ENCODE results near the gene PSMB7. TPM values are rescaled to one million over a fixed set of nuclear protein-coding genes. Genes with fewer than 3 reads are reported as not detected.

PSMB7 gene
- total RNA-seq, 5 donors from 2014 or later (not counting 1 experiment from before 2014, with no cell fraction given) = 62.6 to 75.8 (median 68.6) TPM

GRCh38 chr9:124420991-124421543 lies 5.8 kb upstream of the PSMB7 start:
- no peaks in the 10 kb centered on the region for H3K36me3 Mint-ChIP-seq
- CTCF ChIA-PET = interaction anchor here in 1 of 2 donors (0.8 kb wide), 1 partner anchor 9 kb away, joined by 3 read pairs; no protein-coding TSS in a partner anchor

DNA sequence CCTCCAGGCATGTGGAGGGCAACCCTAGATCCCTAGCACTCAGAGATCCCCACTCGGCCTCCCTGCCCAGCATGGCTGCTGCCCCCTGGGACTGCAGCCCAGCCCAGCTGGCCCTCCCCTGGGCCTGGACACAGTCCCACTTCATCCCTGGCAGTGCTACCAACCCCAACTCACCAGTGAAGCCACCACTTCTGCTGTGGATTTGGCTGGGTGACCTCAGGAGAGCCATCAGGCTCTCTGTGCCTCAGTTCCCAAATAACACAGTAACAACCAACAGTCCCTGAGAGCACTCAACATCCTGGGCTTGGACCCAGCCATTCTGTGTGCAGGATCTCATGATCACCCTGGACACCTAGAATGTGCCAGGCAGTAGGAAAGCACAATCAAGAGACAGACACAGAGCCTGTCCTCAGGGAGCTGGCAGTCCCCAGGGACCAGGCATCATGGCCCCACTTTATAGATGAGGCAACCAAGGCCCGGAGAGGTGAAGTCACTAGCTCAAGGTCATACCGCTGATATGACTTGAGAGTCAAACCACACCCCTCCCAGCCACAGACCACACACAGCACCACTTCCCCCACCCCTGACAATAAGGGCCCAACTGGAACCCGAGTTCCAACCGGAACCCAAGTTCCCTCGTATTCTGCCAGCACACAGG lies 4.7 kb upstream of the PSMB7 start:
- H3K4me1 Mint-ChIP-seq = peaks cover 6 to 15% (median 13%) of the 10 kb centered on the region in 3 donors
- H3K4me3 ChIP-seq (ENCODE audit: control insufficient read depth in 1 of 2, extremely low read depth in 1 of 2, low read length in 1 of 2) = no peak overlapping the region
- H3K9me3 Mint-ChIP-seq = peaks cover 0 to 3% (median 3%) of the 10 kb centered on the region in 3 donors
- ChIA-PET CTCF (interaction anchor here in 1 of 2 donors (1.1 kb wide), 1 partner anchor 10 kb away, joined by 5 read pairs; no protein-coding TSS in a partner anchor), POLR2A (interaction anchor here in 1 of 2 donors (0.6 kb wide), 1 partner anchor 1857 kb away, joined by 3 read pairs; no protein-coding TSS in a partner anchor)
- H3K27ac Mint-ChIP-seq = no peak overlapping the region
- H3K27me3 ChIP-seq (replicated peaks in 1 of 2; ENCODE audit: control insufficient read depth in 2 of 2, extremely low read depth in 1 of 2, insufficient read depth in 2 of 2, low read length in 1 of 2) = peaks cover 0 to 4% of the 10 kb centered on the region in 2 experiments
- peaks cover 0 to 4% of the 10 kb centered on the region in 2 donors for H3K27me3 Mint-ChIP-seq
- ATAC-seq (replicated peaks in 1 of 4) (no peak), DNase-seq (no peak)
- peaks cover under 1 to 19% of the 10 kb centered on the region in 2 experiments for H3K4me1 ChIP-seq (ENCODE audit: control insufficient read depth in 1 of 2, extremely low read depth in 1 of 2, insufficient read depth in 2 of 2, low read length in 2 of 2)
- no peaks in the 10 kb centered on the region for H3K9me3 ChIP-seq
- H3K27ac ChIP-seq (ENCODE audit: low read length) = no peak overlapping the region
- no peaks in the 10 kb centered on the region for H3K36me3 Mint-ChIP-seq
- H3K36me3 ChIP-seq (ENCODE audit: control insufficient read depth in 2 of 2, extremely low read depth in 1 of 2, insufficient read depth in 1 of 2, low read length in 1 of 2) = no peaks in the 10 kb centered on the region
- H3K4me3 Mint-ChIP-seq = no peak overlapping the region
- 67% methylated on average over 6 of the region's 6 CpGs for WGBS (ENCODE audit: insufficient coverage)

More at GRCh38 chr9:124420991-124421543, 5.8 kb upstream of the PSMB7 start:
- H3K9me3 ChIP-seq = no peaks in the 10 kb centered on the region
- peaks cover 0 to 4% of the 10 kb centered on the region in 2 experiments for H3K27me3 ChIP-seq (replicated peaks in 1 of 2; ENCODE audit: control insufficient read depth in 2 of 2, extremely low read depth in 1 of 2, insufficient read depth in 2 of 2, low read length in 1 of 2)
- no peak for ATAC-seq (replicated peaks in 1 of 4)
- no peak overlapping the region for H3K27ac Mint-ChIP-seq
- H3K4me3 ChIP-seq (ENCODE audit: control insufficient read depth in 1 of 2, extremely low read depth in 1 of 2, low read length in 1 of 2) = no peak overlapping the region
- H3K9me3 Mint-ChIP-seq = no peaks in the 10 kb centered on the region
- DNase-seq = peak in 2 of 35 experiments; percentile 12 to 27
- peaks cover 0 to 7% (median 5%) of the 10 kb centered on the region in 3 donors for H3K4me1 Mint-ChIP-seq
- 54% methylated on average over 4 of the region's 7 CpGs for WGBS (ENCODE audit: insufficient coverage)
- no peak overlapping the region for H3K4me3 Mint-ChIP-seq
- H3K27ac ChIP-seq (ENCODE audit: low read length) = no peak overlapping the region
- POLR2A ChIA-PET = no interaction called here
- H3K4me1 ChIP-seq (ENCODE audit: control insufficient read depth in 1 of 2, extremely low read depth in 1 of 2, insufficient read depth in 2 of 2, low read length in 2 of 2) = peaks cover 0 to 10% of the 10 kb centered on the region in 2 experiments
- H3K27me3 Mint-ChIP-seq = peaks cover 0 to 4% of the 10 kb centered on the region in 2 donors
- no peaks in the 10 kb centered on the region for H3K36me3 ChIP-seq (ENCODE audit: control insufficient read depth in 2 of 2, extremely low read depth in 1 of 2, insufficient read depth in 1 of 2, low read length in 1 of 2)

DNA sequence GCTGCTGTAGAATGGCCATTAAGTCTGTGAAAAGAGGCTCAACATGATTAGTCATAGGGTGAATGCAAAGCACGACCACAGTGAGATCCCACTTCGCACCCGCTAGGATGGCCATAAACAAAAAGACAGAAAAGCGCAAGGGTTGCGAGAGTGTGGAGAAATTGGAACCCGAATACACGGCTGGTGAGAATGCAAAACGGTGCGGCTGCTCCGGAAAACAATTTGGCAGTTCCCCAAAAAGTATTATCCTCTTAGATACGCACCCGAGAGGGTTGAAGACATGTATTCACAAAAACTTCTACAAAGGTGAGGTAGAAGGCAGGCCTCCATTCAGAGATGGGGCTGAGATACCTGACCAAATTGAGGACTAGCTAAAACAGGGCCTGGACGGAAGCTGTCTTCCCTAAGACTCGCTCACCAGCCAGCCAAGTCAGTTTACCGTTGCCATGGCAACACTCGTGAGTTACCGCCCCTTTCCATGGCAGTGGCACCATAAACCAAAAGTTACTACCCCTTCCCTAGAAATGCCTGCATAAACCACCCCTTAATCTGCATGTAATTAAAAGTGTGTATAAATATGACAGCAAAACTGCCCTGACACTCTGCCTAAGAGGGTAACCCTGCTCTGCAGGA lies 726 bp upstream of the PSMB7 start:
- H3K4me1 Mint-ChIP-seq = peaks cover 27 to 40% (median 39%) of the 10 kb centered on the region in 3 donors
- Histone ChIP-seq H3K4me3 (ENCODE audit: control insufficient read depth in 1 of 2, extremely low read depth in 1 of 2, low read length in 1 of 2) (peak overlapping the region; percentile 79 to 91), H3K27ac (ENCODE audit: low read length) (peak overlapping the region; percentile 56), H3K4me1 (ENCODE audit: control insufficient read depth in 1 of 2, extremely low read depth in 1 of 2, insufficient read depth in 2 of 2, low read length in 2 of 2) (peaks cover 7 to 24% of the 10 kb centered on the region in 2 experiments), H3K9me3 (no peaks in the 10 kb centered on the region), H3K36me3 (ENCODE audit: control insufficient read depth in 2 of 2, extremely low read depth in 1 of 2, insufficient read depth in 1 of 2, low read length in 1 of 2) (peaks cover 0 to 30% of the 10 kb centered on the region in 2 donors), H3K27me3 (replicated peaks in 1 of 2; ENCODE audit: control insufficient read depth in 2 of 2, extremely low read depth in 1 of 2, insufficient read depth in 2 of 2, low read length in 1 of 2) (no peaks in the 10 kb centered on the region)
- DNase-seq = peak in 1 of 35 experiments; percentile 22
- H3K27me3 Mint-ChIP-seq = no peaks in the 10 kb centered on the region
- ATAC-seq (replicated peaks in 1 of 4) = no peak
- peak overlapping the region; percentile 89 to 97 (median 97) for H3K4me3 Mint-ChIP-seq
- ChIA-PET CTCF (no interaction called here), POLR2A (interaction anchor here in 1 of 2 donors (0.5 kb wide), 1 partner anchor 485 kb away, joined by 3 read pairs; no protein-coding TSS in a partner anchor)
- peaks cover 0 to 3% (median 3%) of the 10 kb centered on the region in 3 donors for H3K9me3 Mint-ChIP-seq
- WGBS (ENCODE audit: insufficient coverage) = 97% methylated on average over 7 of the region's 17 CpGs
- peak overlapping the region; percentile 92 to 96 for H3K27ac Mint-ChIP-seq
- H3K36me3 Mint-ChIP-seq = peaks cover 25% of the 10 kb centered on the region

DNA sequence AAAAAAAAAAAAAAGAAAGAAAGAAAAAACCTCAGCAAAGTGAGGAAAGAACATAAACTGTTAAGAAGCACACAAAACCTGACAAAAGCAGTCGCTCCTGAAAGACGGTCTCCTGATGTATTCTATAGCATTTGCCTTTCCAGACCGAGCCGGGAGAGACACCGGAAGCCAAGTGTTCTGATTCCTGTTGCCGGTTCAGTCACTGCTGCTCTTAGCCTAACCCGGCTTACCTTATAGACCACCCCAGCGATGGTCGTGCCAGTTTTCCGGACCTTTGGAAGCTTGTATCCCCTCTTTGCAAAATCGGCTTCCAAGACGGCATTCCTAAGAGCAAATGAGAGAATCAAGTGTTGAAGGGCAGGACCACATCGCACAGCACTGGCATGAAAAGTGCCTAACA lies 630 bp downstream of the PSMB7 start:
- no peaks in the 10 kb centered on the region for H3K9me3 ChIP-seq
- H3K27ac ChIP-seq (ENCODE audit: low read length) = peak overlapping the region; percentile 56
- peaks cover 0 to 40% of the 10 kb centered on the region in 2 donors for H3K36me3 ChIP-seq (ENCODE audit: control insufficient read depth in 2 of 2, extremely low read depth in 1 of 2, insufficient read depth in 1 of 2, low read length in 1 of 2)
- ChIA-PET POLR2A (interaction anchor here in 1 of 2 donors (0.6 kb wide), 1 partner anchor 17 kb away, joined by 4 read pairs; no protein-coding TSS in a partner anchor), CTCF (interaction anchor here (0.6 to 0.7 kb wide), 3 partner anchors 43 to 783 kb away, joined by 3 read pairs; no protein-coding TSS in a partner anchor)
- H3K9me3 Mint-ChIP-seq = peaks cover 0 to 3% (median 3%) of the 10 kb centered on the region in 3 donors
- H3K36me3 Mint-ChIP-seq = peaks cover 32% of the 10 kb centered on the region
- no peaks in the 10 kb centered on the region for H3K27me3 ChIP-seq (replicated peaks in 1 of 2; ENCODE audit: control insufficient read depth in 2 of 2, extremely low read depth in 1 of 2, insufficient read depth in 2 of 2, low read length in 1 of 2)
- H3K4me1 Mint-ChIP-seq = peaks cover 34 to 42% (median 40%) of the 10 kb centered on the region in 3 donors
- peak overlapping the region; percentile 79 to 91 for H3K4me3 ChIP-seq (ENCODE audit: control insufficient read depth in 1 of 2, extremely low read depth in 1 of 2, low read length in 1 of 2)
- ATAC-seq (replicated peaks in 1 of 4) (no peak), DNase-seq (no peak)
- peak overlapping the region; percentile 89 to 97 (median 97) for H3K4me3 Mint-ChIP-seq
- H3K27ac Mint-ChIP-seq = peak overlapping the region; percentile 92 to 96
- no peaks in the 10 kb centered on the region for H3K27me3 Mint-ChIP-seq
- WGBS (ENCODE audit: insufficient coverage) = 29% methylated on average over 12 of the region's 13 CpGs
- peaks cover 7 to 17% of the 10 kb centered on the region in 2 experiments for H3K4me1 ChIP-seq (ENCODE audit: control insufficient read depth in 1 of 2, extremely low read depth in 1 of 2, insufficient read depth in 2 of 2, low read length in 2 of 2)

DNA sequence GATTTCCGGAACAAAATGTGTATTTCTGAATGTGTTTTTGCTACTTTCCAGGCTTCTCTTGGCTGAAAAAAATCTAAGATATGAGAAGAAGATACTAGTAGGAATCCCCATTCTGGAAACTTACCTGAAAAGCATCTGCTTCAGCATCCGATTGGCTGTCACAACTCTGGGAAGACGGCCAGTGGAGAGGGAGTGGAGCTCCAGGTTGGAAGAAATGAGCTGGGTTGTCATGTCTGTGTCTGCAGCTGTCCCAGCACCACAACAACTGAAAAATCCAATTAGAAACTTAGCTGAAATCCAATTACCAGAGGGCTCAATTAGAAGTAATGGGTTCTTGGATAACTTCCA lies 3.0 kb downstream of the PSMB7 start:
- Mint-ChIP-seq H3K4me1 (peaks cover 35 to 52% (median 51%) of the 10 kb centered on the region in 3 donors), H3K4me3 (no peak overlapping the region), H3K36me3 (peaks cover 47% of the 10 kb centered on the region), H3K27me3 (no peaks in the 10 kb centered on the region), H3K27ac (no peak overlapping the region), H3K9me3 (peaks cover 0 to 3% (median 3%) of the 10 kb centered on the region in 3 donors)
- ATAC-seq (replicated peaks in 1 of 4) = no peak
- H3K9me3 ChIP-seq = no peaks in the 10 kb centered on the region
- H3K4me3 ChIP-seq (ENCODE audit: control insufficient read depth in 1 of 2, extremely low read depth in 1 of 2, low read length in 1 of 2) = no peak overlapping the region
- H3K27ac ChIP-seq (ENCODE audit: low read length) = no peak overlapping the region
- CTCF ChIA-PET = no interaction called here
- no peak for DNase-seq
- POLR2A ChIA-PET = interaction anchor here in 1 of 2 donors (0.9 kb wide), 1 partner anchor 1090 kb away, joined by 3 read pairs; no protein-coding TSS in a partner anchor
- H3K27me3 ChIP-seq (replicated peaks in 1 of 2; ENCODE audit: control insufficient read depth in 2 of 2, extremely low read depth in 1 of 2, insufficient read depth in 2 of 2, low read length in 1 of 2) = no peaks in the 10 kb centered on the region
- peaks cover 7 to 14% of the 10 kb centered on the region in 2 experiments for H3K4me1 ChIP-seq (ENCODE audit: control insufficient read depth in 1 of 2, extremely low read depth in 1 of 2, insufficient read depth in 2 of 2, low read length in 2 of 2)
- H3K36me3 ChIP-seq (ENCODE audit: control insufficient read depth in 2 of 2, extremely low read depth in 1 of 2, insufficient read depth in 1 of 2, low read length in 1 of 2) = peaks cover 0 to 64% of the 10 kb centered on the region in 2 donors
- WGBS (ENCODE audit: insufficient coverage) = 100% methylated on average over 2 of the region's 3 CpGs

All from T-cell (primary cell).